ENCODE results near the gene COPG1.

The COPG1 gene

GRCh38 chr3:129320825-129321487 is 71.5 kb downstream of the COPG1 start:
- DNase-seq (ENCODE audit: extremely low spot score), result no peak
- ChIA-PET CTCF (no interaction called here), POLR2A (no interaction called here)
- TF ChIP-seq NFRKB (IDR thresholded peaks at IDR 0.05), result no peak
- no peak for TF ChIP-seq CTBP1 (IDR thresholded peaks at IDR 0.05; ENCODE audit: borderline replicate concordance)
- TF ChIP-seq PKNOX1 (IDR thresholded peaks at IDR 0.05), result no peak
- no peak for TF ChIP-seq ZNF384 (IDR thresholded peaks at IDR 0.05)
- TF ChIP-seq TARDBP (IDR thresholded peaks at IDR 0.05), result no peak
- TF ChIP-seq LEF1 (IDR thresholded peaks at IDR 0.05; ENCODE audit: borderline replicate concordance), result no peak
- TF ChIP-seq HDGF (IDR thresholded peaks at IDR 0.05; ENCODE audit: borderline replicate concordance), result no peak

- DNase-seq (ENCODE audit: extremely low spot score), result no peak
- no peak for TF ChIP-seq SP1 (IDR thresholded peaks at IDR 0.05)
- TF ChIP-seq ARNT (IDR thresholded peaks at IDR 0.05), result no peak
- TF ChIP-seq PKNOX1 (IDR thresholded peaks at IDR 0.05), result no peak
- TF ChIP-seq FOXA1 (IDR thresholded peaks at IDR 0.05), result no peak
- TF ChIP-seq NFRKB (IDR thresholded peaks at IDR 0.05), result no peak
- no peak for TF ChIP-seq FOXM1 (IDR thresholded peaks at IDR 0.05; ENCODE audit: borderline replicate concordance)
- TF ChIP-seq L3MBTL2 (conservative IDR thresholded peaks at IDR 0.05), result no peak
- no peak for TF ChIP-seq FOXK2 (IDR thresholded peaks at IDR 0.05)
- no peak for TF ChIP-seq TARDBP (IDR thresholded peaks at IDR 0.05)
- POLR2A ChIA-PET, result no interaction called here
- CTCF ChIA-PET, result no interaction called here
Measured at GRCh38 chr3:129321887-129322286, 72.5 kb downstream of the COPG1 start.

GRCh38 chr3:129323651-129324294 is 74.4 kb downstream of the COPG1 start:
- no peak for DNase-seq (ENCODE audit: extremely low spot score)
- POLR2A ChIA-PET, result no interaction called here
- no peak for TF ChIP-seq SP1 (IDR thresholded peaks at IDR 0.05)
- TF ChIP-seq PKNOX1 (IDR thresholded peaks at IDR 0.05), result no peak
- TF ChIP-seq SUZ12 (IDR thresholded peaks at IDR 0.05), result no peak
- no peak for TF ChIP-seq TARDBP (IDR thresholded peaks at IDR 0.05)
- no peak for TF ChIP-seq NFRKB (IDR thresholded peaks at IDR 0.05)
- no peak for TF ChIP-seq ARNT (IDR thresholded peaks at IDR 0.05)
- no peak for TF ChIP-seq FOXM1 (IDR thresholded peaks at IDR 0.05; ENCODE audit: borderline replicate concordance)
- TF ChIP-seq L3MBTL2 (conservative IDR thresholded peaks at IDR 0.05), result no peak
- TF ChIP-seq FOXA1 (IDR thresholded peaks at IDR 0.05), result no peak
- TF ChIP-seq FOXK2 (IDR thresholded peaks at IDR 0.05), result no peak
- TF ChIP-seq LEF1 (IDR thresholded peaks at IDR 0.05; ENCODE audit: borderline replicate concordance), result no peak
- TF ChIP-seq ELF4 (IDR thresholded peaks at IDR 0.05), result no peak
- no peak for TF ChIP-seq BHLHE40 (IDR thresholded peaks at IDR 0.05; ENCODE audit: borderline replicate concordance)
- TF ChIP-seq ZNF384 (IDR thresholded peaks at IDR 0.05), result no peak
- no peak for TF ChIP-seq CTBP1 (IDR thresholded peaks at IDR 0.05; ENCODE audit: borderline replicate concordance)
- TF ChIP-seq HDGF (IDR thresholded peaks at IDR 0.05; ENCODE audit: borderline replicate concordance), result no peak
- CTCF ChIA-PET, result no interaction called here

- CTCF ChIA-PET, result no interaction called here
- POLR2A ChIA-PET, result no interaction called here
- no peak for DNase-seq (ENCODE audit: extremely low spot score)
- TF ChIP-seq SP1 (IDR thresholded peaks at IDR 0.05), result no peak
- no peak for TF ChIP-seq L3MBTL2 (conservative IDR thresholded peaks at IDR 0.05)
- TF ChIP-seq ELF4 (IDR thresholded peaks at IDR 0.05), result no peak
- no peak for TF ChIP-seq BHLHE40 (IDR thresholded peaks at IDR 0.05; ENCODE audit: borderline replicate concordance)
- no peak for TF ChIP-seq CTBP1 (IDR thresholded peaks at IDR 0.05; ENCODE audit: borderline replicate concordance)
- no peak for TF ChIP-seq PKNOX1 (IDR thresholded peaks at IDR 0.05)
- no peak for TF ChIP-seq FOXK2 (IDR thresholded peaks at IDR 0.05)
- no peak for TF ChIP-seq FOXM1 (IDR thresholded peaks at IDR 0.05; ENCODE audit: borderline replicate concordance)
- no peak for TF ChIP-seq LEF1 (IDR thresholded peaks at IDR 0.05; ENCODE audit: borderline replicate concordance)
- no peak for TF ChIP-seq ZNF384 (IDR thresholded peaks at IDR 0.05)
- TF ChIP-seq NFRKB (IDR thresholded peaks at IDR 0.05), result no peak
- no peak for TF ChIP-seq TARDBP (IDR thresholded peaks at IDR 0.05)
- no peak for TF ChIP-seq FOXA1 (IDR thresholded peaks at IDR 0.05)
- no peak for TF ChIP-seq HDGF (IDR thresholded peaks at IDR 0.05; ENCODE audit: borderline replicate concordance)
- TF ChIP-seq ARNT (IDR thresholded peaks at IDR 0.05), result no peak
Measured at GRCh38 chr3:129324855-129325254, 75.4 kb downstream of the COPG1 start.

- ChIA-PET POLR2A (interaction anchor here (2.5 kb wide), 1 partner anchor 9 kb away, joined by 11 read pairs; a partner anchor contains a TSS), CTCF (interaction anchor here (0.9 kb wide), 1 partner anchor 9 kb away, joined by 5 read pairs; a partner anchor contains a TSS)
- no peak for TF ChIP-seq SP1 (IDR thresholded peaks at IDR 0.05)
- no peak for TF ChIP-seq CTBP1 (IDR thresholded peaks at IDR 0.05; ENCODE audit: borderline replicate concordance)
- TF ChIP-seq ZNF384 (IDR thresholded peaks at IDR 0.05), result no peak
- TF ChIP-seq TARDBP (IDR thresholded peaks at IDR 0.05), result no peak
- TF ChIP-seq FOXA1 (IDR thresholded peaks at IDR 0.05), result no peak
- no peak for TF ChIP-seq FOXK2 (IDR thresholded peaks at IDR 0.05)
- TF ChIP-seq BHLHE40 (IDR thresholded peaks at IDR 0.05; ENCODE audit: borderline replicate concordance), result no peak
- no peak for TF ChIP-seq FOXM1 (IDR thresholded peaks at IDR 0.05; ENCODE audit: borderline replicate concordance)
- no peak for TF ChIP-seq LEF1 (IDR thresholded peaks at IDR 0.05; ENCODE audit: borderline replicate concordance)
- DNase-seq (ENCODE audit: extremely low spot score), result no peak
Measured at GRCh38 chr3:129325383-129325782, 76.0 kb downstream of the COPG1 start.
